ENCODE data around the gene ACKR4. TPM values are rescaled to one million over a fixed set of nuclear protein-coding genes. Genes with fewer than 3 reads are reported as not detected.

The ACKR4 gene
- polyA plus RNA-seq, 1 of the 3 experiments (the other 2 are of a cell fraction): 0.10 TPM

DNA sequence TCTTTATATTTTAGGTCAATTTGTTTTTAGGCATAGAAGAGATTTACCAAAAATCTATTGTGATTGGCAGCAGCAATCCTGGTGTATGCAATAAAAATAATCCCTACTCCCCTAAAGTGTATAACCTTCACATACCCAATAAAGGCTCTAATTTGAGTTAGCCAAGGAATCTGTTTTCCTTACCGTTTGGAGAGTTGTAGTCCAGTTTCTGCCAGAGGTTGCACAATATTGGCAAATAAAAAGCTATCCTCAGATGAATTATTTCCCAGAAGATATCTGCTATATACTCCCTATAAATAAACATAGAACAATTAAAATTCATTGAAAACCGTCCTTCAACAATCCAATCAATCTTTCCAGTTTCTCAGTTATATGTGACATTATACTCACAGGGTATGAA is 31.1 kb downstream of the ACKR4 start (continued):
- TF ChIP-seq, protein P1, sequence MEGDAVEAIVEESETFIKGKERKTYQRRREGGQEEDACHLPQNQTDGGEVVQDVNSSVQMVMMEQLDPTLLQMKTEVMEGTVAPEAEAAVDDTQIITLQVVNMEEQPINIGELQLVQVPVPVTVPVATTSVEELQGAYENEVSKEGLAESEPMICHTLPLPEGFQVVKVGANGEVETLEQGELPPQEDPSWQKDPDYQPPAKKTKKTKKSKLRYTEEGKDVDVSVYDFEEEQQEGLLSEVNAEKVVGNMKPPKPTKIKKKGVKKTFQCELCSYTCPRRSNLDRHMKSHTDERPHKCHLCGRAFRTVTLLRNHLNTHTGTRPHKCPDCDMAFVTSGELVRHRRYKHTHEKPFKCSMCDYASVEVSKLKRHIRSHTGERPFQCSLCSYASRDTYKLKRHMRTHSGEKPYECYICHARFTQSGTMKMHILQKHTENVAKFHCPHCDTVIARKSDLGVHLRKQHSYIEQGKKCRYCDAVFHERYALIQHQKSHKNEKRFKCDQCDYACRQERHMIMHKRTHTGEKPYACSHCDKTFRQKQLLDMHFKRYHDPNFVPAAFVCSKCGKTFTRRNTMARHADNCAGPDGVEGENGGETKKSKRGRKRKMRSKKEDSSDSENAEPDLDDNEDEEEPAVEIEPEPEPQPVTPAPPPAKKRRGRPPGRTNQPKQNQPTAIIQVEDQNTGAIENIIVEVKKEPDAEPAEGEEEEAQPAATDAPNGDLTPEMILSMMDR (IDR thresholded peaks at IDR 0.05): no peak
- TF ChIP-seq RXRA (IDR thresholded peaks at IDR 0.05; ENCODE audit: borderline replicate concordance, low read depth): no peak
- no peak for TF ChIP-seq ELF1 (IDR thresholded peaks at IDR 0.05)

DNA sequence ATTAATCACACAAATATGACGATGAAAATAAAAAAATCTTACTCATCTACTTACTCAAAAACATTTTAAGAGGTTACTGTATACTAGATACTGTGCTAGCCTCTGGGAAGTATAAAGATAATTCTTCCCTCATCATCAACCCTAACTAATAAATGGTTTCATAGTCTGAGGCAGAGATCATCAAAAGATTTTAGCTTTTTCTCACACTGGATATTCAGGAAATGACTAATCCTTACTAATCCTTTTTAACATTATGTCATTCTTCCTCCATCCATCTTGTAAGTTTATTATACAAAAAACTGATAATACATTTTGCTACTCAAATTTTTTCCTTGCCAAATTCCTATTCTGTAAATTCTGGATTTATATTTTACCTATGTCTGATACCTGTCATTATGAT is 32.9 kb downstream of the ACKR4 start:
- Histone ChIP-seq H3K9ac (peak overlapping the region; percentile 72), H3K4me2 (peak overlapping the region; percentile 43; the same call in 1 of the 2 replicates), H4K20me1 (ENCODE audit: insufficient read depth) (no peaks in the 10 kb centered on the region), H3K27me3 (ENCODE audit: insufficient read depth) (no peaks in the 10 kb centered on the region), H2AFZ (ENCODE audit: low read depth) (peak overlapping the region; percentile 73), H3K27ac (ENCODE audit: low read depth in 2 of 2, low read length in 1 of 2) (peak overlapping the region; percentile 22 to 99; a peak in 3 of 4 replicates), H3K4me1 (ENCODE audit: control insufficient read depth in 1 of 2, insufficient read depth in 2 of 2, low read depth in 1 of 2, low read length in 1 of 2) (peaks cover 0 to 17% of the 10 kb centered on the region in 2 experiments; a peak in 3 of 4 replicates), H3K9me3 (no peaks in the 10 kb centered on the region), H3K4me3 (ENCODE audit: low read depth in 2 of 2, low read length in 1 of 2) (no peak overlapping the region), H3K36me3 (replicated peaks in 1 of 2; ENCODE audit: control insufficient read depth in 1 of 2, insufficient read depth in 2 of 2, low read length in 1 of 2) (peaks cover 5 to 27% of the 10 kb centered on the region in 2 experiments), H3K9me2 (no peaks in the 10 kb centered on the region), H3F3A (replicated peaks; ENCODE audit: insufficient read depth) (peaks cover 19% of the 10 kb centered on the region), H3K79me2 (ENCODE audit: insufficient read depth) (no peaks in the 10 kb centered on the region)
- WGBS (ENCODE audit: low lambda C conversion rate): 17% methylated on average over 1 of the region's 1 CpG
- ChIA-PET CTCF (no interaction called here), POLR2A (no interaction called here)
- DNase-seq: no peak
- TF ChIP-seq GATA2 (CRISPR knock-in tag; IDR thresholded peaks at IDR 0.05) (no peak), TCF12 (IDR thresholded peaks at IDR 0.05) (peak; percentile 55), TEAD4 (IDR thresholded peaks at IDR 0.05; ENCODE audit: borderline replicate concordance, insufficient read depth) (0 out of 2 replicates have a peak, but pooled peaks have one; percentile 21), EP300 (IDR thresholded peaks at IDR 0.05; ENCODE audit: borderline replicate concordance in 1 of 2, low read depth in 1 of 2, low read length in 1 of 2) (peak in 1 of 2 experiments; percentile 56; a peak in 1 of 4 replicates), FOSL2 (IDR thresholded peaks at IDR 0.05; ENCODE audit: borderline replicate concordance, low read depth) (peak; percentile 79; the same call in 1 of the 2 replicates), MXI1 (IDR thresholded peaks at IDR 0.05; ENCODE audit: low read depth, low read length) (no peak), FOXJ3 (CRISPR knock-in tag; IDR thresholded peaks at IDR 0.05) (no peak), JUND (IDR thresholded peaks at IDR 0.05) (peak; percentile 87)
- TF ChIP-seq, protein P2, sequence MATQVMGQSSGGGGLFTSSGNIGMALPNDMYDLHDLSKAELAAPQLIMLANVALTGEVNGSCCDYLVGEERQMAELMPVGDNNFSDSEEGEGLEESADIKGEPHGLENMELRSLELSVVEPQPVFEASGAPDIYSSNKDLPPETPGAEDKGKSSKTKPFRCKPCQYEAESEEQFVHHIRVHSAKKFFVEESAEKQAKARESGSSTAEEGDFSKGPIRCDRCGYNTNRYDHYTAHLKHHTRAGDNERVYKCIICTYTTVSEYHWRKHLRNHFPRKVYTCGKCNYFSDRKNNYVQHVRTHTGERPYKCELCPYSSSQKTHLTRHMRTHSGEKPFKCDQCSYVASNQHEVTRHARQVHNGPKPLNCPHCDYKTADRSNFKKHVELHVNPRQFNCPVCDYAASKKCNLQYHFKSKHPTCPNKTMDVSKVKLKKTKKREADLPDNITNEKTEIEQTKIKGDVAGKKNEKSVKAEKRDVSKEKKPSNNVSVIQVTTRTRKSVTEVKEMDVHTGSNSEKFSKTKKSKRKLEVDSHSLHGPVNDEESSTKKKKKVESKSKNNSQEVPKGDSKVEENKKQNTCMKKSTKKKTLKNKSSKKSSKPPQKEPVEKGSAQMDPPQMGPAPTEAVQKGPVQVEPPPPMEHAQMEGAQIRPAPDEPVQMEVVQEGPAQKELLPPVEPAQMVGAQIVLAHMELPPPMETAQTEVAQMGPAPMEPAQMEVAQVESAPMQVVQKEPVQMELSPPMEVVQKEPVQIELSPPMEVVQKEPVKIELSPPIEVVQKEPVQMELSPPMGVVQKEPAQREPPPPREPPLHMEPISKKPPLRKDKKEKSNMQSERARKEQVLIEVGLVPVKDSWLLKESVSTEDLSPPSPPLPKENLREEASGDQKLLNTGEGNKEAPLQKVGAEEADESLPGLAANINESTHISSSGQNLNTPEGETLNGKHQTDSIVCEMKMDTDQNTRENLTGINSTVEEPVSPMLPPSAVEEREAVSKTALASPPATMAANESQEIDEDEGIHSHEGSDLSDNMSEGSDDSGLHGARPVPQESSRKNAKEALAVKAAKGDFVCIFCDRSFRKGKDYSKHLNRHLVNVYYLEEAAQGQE (IDR thresholded peaks at IDR 0.05; ENCODE audit: low read depth, low read length): no peak
- TF ChIP-seq, protein P3, sequence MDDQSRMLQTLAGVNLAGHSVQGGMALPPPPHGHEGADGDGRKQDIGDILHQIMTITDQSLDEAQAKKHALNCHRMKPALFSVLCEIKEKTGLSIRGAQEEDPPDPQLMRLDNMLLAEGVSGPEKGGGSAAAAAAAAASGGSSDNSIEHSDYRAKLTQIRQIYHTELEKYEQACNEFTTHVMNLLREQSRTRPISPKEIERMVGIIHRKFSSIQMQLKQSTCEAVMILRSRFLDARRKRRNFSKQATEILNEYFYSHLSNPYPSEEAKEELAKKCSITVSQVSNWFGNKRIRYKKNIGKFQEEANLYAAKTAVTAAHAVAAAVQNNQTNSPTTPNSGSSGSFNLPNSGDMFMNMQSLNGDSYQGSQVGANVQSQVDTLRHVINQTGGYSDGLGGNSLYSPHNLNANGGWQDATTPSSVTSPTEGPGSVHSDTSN (IDR thresholded peaks at IDR 0.05): peak; percentile 62
